Activated CD8-positive, alpha-beta memory T cell treated with anti-CD3 and anti-CD28 coated beads, Interleukin-2, amount 50 U/mL, for 48 hours (primary cell): ENCODE measurements around the gene TAS2R5.
"Not testable (repeated sequence)": the region's sequence is repeated elsewhere in the genome, so short reads cannot be mapped to it uniquely, and the experiment has no call there.

Experiments
- DNase-seq: peaks from one replicate; pipeline ENCODE4 v3.0.0-alpha.2; 2020

The TAS2R5 gene, protein sequence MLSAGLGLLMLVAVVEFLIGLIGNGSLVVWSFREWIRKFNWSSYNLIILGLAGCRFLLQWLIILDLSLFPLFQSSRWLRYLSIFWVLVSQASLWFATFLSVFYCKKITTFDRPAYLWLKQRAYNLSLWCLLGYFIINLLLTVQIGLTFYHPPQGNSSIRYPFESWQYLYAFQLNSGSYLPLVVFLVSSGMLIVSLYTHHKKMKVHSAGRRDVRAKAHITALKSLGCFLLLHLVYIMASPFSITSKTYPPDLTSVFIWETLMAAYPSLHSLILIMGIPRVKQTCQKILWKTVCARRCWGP

DNA sequence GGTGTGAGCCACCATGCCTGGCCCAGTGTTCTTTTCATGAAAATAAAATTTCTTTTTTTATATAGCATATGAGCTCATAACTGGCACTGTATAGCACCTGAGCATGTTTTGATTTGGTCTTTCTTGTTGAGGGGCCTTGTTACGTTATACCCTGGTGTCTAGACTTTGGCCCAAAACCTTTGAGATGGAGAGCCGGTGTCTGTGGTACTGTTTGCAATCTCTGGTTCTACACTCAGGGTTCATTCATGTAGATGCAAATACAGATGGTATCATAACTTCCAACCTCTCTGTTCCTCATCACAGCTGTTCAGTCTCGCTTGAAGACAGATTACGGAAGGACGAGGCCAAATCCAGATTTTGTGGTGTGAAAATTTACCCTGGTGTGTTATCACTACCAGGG is at the start of gene TAS2R5:
TAS2R5 (plus strand) TSS at position 301 of the 400 bp plus-strand sequence. CDS start 145 bp downstream, outside the sequence.
- DNase-seq = no peak

- no peak for DNase-seq
Measured at GRCh38 chr7:141742229-141742628, 47.8 kb upstream of the TAS2R5 start.

GRCh38 chr7:141744131-141744530 is 45.9 kb upstream of the TAS2R5 start:
- no peak for DNase-seq

GRCh38 chr7:141748396-141748795 is 41.6 kb upstream of the TAS2R5 start:
- DNase-seq = no peak

- DNase-seq = not testable (repeated sequence)
Measured at GRCh38 chr7:141751904-141752303, 38.1 kb upstream of the TAS2R5 start.

GRCh38 chr7:141752634-141753033 is 37.4 kb upstream of the TAS2R5 start:
- DNase-seq = no peak

- DNase-seq = no peak
Measured at GRCh38 chr7:141754939-141755338, 35.1 kb upstream of the TAS2R5 start.

DNA sequence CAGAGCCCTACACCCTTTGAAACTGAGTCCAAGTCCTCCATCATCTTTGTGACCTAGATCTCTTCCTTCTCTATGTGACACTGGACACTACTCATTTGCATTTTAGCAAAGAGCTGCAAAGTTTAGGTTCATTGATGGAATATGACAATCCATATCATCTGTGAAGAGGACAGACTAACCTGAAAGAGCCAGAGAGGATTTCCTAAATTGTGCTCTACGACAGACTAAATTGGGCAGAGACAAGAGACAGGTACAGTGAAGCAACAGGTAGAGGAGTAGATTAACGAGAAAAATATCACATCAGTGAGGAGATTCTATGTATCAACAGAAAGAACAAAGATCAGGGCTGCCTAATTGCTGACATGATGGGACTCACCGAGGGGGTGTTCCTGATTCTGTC is 26.2 kb upstream of the TAS2R5 start, which contains the start of gene TAS2R3:
TAS2R3 (plus strand) TSS at position 301 of the 400 bp plus-strand sequence; CDS start at position 363, 62 bp downstream.
- no peak for DNase-seq

DNA sequence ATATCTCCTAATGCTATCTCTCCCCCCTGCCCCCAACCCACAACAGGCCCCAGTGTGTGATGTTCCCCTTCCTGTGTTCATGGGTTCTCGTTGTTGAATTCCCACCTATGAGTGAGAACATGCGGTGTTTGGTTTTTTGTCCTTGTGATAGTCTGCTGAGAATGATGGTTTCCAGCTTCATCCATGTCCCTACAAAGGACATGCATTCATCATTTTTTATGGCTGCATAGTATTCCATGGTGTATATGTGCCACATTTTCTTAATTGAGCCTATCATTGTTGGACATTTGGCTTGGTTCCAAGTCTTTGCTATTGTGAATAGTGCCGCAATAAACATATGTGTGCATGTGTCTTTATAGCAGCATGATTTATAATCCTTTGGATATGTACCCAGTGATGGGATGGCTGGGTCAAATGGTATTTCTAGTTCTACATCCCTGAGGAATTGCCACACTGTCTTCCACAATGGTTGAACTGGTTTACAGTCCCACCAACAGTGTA is 19.9 kb upstream of the TAS2R5 start:
- not testable (repeated sequence) for DNase-seq

- DNase-seq = no peak
Measured at GRCh38 chr7:141776374-141776773, 13.6 kb upstream of the TAS2R5 start, which contains the start of gene TAS2R4. Gene TAS2R4 (plus strand): TSS chr7:141776674. CDS start chr7:141778489, 1,815 bp downstream.

DNA sequence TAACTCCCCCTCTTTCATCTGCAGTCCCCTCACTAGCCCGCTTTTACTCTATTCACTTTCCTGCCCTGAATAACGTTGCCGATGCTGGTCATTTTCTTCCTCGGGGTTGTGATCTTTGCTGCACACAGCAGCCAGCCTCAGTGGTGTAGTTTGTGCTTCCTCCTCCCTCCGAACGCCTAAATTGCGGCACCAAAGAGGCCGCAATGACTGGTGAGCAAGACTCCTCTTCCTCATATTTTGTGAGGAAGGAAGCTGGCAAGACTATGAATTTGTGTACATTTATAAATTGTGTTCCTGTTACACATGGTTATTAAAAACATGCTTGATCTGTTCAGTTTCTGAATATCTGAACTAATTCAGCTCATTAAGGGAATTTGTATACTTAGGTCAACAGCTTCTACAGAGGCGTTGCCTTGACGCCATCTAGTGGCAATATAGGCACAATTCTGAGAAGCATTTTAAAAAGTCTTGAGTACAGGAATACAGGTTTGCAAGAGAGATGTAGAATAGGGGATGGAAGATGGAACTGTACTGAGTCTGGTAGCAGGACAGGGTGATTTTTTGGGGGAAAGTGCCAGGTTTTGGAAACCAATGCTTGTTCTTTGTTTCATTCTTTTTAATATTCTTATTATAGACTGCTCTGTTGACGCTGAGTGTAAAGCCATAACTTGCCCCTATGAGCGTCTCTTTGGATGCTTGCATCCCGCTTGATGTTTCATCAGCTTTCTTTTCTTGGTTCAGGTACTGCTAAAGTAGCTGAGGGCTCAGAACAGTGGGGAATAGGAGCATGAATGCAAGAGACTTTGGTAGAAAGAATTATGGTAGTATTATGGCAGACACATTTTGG is 4.1 kb upstream of the TAS2R5 start:
- DNase-seq = no peak

- DNase-seq = no peak
Measured at GRCh38 chr7:141788296-141788695, 1.7 kb upstream of the TAS2R5 start.

DNA sequence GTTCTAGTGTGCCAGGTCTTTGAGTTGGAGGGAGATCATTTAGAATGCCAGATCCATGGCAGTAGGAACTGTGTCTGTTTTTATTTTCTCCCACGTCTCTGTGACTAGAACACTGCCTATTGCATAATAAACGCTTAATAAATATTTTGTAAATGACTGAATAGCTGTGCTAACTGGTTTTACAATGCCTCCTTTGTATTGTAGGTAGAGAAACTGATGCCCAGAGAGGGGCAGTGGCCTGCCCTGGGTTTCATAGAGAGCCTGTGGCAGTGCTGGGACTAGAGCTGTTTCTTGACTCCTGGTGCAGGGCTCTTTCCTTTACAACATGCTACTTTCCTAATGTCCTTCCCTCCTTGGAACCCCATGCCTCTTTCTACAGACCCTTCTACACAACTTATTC is 2.5 kb downstream of the TAS2R5 start:
- no peak for DNase-seq

DNA sequence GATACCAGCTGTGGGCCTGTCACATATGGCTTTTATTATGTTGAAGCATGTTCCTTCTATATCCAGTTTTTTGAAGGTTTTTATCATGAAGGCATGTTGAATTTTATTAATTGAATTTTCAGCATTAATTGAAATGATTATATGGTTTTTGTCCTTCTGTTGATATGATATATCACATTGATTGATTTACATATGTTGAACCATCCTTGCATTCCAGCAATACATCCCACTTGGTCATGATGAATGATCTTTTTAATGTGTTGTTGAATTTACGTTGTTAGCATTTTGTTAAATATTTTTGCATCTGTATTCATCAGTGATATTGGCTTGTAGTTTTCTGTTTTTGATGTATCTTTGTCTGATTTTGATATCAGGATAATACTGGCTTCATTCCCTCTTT is 30.1 kb downstream of the TAS2R5 start:
- no peak for DNase-seq

DNA sequence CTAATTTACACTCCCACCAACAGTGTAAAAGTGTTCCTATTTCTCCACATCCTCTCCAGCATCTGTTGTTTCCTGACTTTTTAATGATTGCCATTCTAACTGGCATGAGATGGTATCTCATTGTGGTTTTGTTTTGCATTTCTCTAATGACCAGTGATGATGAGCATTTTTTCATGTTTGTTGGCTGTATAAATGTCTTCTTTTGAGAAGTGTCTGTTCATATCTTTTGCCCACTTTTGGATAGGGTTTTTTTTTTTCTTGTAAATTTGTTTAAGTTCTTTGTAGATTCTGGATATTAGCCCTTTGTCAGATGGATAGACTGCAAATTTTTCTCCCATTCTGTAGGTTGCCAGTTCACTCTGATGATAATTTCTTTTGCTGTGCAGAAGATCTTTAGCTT is 32.4 kb downstream of the TAS2R5 start:
- DNase-seq = not testable (repeated sequence)

- no peak for DNase-seq
Measured at GRCh38 chr7:141837683-141838082, 47.7 kb downstream of the TAS2R5 start.

DNA sequence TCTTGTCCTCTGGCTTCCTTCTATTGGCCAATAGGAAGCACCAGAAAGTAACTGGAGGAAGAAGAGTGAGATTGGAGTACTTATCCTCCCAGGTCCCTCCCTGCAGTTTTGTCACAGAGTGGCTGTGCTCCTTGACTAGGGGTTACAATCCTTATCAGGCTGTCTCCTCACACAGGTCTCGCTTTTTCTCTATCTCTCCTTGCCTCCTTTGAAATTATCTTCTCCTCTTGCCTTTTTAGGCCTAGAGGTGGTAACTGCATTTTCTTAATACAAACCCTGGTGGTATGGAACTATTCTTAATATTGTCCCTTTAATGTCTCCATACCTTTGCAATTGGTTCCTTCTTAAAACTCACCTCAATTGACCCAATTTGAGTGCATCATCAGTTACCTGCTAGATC is 48.6 kb downstream of the TAS2R5 start:
- no peak for DNase-seq

- no peak for DNase-seq
Measured at GRCh38 chr7:141839256-141839655, 49.2 kb downstream of the TAS2R5 start.

DNA sequence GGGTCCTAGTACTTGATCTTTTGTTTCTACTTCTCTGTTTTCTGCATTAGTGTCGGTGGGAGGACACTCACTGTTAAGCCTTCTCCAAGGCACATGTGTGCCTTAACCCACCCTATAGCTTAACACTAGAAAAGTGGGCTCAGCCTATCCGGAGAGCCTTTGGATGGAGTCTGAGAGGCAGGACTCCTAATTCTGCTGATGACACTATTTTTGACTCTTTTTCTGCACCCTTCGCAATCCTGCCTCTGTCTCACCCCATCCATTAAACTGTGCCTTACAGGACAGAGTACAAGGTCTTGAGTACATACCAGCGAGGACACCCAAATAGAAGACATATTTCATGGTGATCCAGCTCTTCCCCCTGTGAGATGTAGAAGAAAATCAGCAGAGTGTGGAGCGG is 50.7 kb downstream of the TAS2R5 start:
- DNase-seq = no peak
